ENCODE data around the gene CHRDL1. TPM values are rescaled to one million over a fixed set of nuclear protein-coding genes. Genes with fewer than 3 reads are reported as not detected.

CHRDL1 gene
- total and polyA plus RNA-seq, 2 donors (not counting 3 experiments of a cell fraction or from before 2014, with no cell fraction given): not detected

DNA sequence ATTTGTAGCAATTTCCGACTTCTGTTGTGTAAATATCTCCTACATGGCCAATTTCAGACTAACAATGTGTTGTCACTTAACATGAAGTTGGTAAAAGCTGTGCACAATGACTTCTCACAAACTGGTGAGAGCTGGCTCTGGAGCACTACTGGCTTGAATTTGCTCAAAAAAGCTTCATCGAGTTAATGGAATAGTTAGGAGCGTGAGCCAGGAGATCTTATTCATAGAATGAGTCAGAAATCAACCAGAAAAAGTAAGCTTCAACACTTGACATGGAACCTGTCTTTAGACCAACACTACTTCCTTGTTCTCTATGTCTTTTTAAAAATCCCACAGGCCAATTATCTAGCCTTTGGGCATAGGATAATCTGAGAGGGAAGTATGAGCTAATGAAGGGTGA lies 7.9 kb upstream of the CHRDL1 start:
- no peaks in the 10 kb centered on the region for H3K79me2 ChIP-seq (ENCODE audit: control insufficient read depth, insufficient read depth, low read length)
- POLR2A ChIA-PET: no interaction called here
- FAIRE-seq (no peak), DNase-seq (ENCODE audit: low read depth, low spot score) (no peak)
- BruUV-seq (replicated peaks): no TSS peak
- no peaks in the 10 kb centered on the region for H3K9me3 ChIP-seq (replicated peaks; ENCODE audit: control insufficient read depth, insufficient read depth, low read length)
- H3K9ac ChIP-seq (replicated peaks; ENCODE audit: extremely low read depth, insufficient read depth, low read length): no peak overlapping the region
- H3K9me1 ChIP-seq (replicated peaks; ENCODE audit: control insufficient read depth, extremely low read depth, insufficient read depth, low read length): no peaks in the 10 kb centered on the region
- intact Hi-C loops (cut with micrococcal nuclease): no loop called here
- H3K4me2 ChIP-seq (ENCODE audit: insufficient read depth, low read length): no peak overlapping the region
- H3K36me3 ChIP-seq (ENCODE audit: control insufficient read depth in 2 of 2, extremely low read depth in 1 of 2, insufficient read depth in 2 of 2, low read length in 2 of 2): no peaks in the 10 kb centered on the region
- H2AFZ ChIP-seq (ENCODE audit: low read depth, low read length): no peak overlapping the region
- no peak overlapping the region for H3K4me3 ChIP-seq (replicated peaks in 1 of 3; ENCODE audit: insufficient read depth in 1 of 3, low read depth in 1 of 3, low read length in 3 of 3)
- dilution Hi-C loops (cut with MboI; ENCODE audit: extremely low pct_ligation_motif_present, low sequenced_read_pairs): no loop called here
- H4K20me1 ChIP-seq (replicated peaks; ENCODE audit: control insufficient read depth, extremely low read depth, insufficient read depth, low read length): no peaks in the 10 kb centered on the region
- no peak for TF ChIP-seq MYC (IDR thresholded peaks at IDR 0.05; ENCODE audit: low read depth, low read length)
- no peak for TF ChIP-seq POLR2AphosphoS5 (IDR thresholded peaks at IDR 0.05; ENCODE audit: insufficient read depth, low read depth, low read length)
- no peak for TF ChIP-seq JUN (IDR thresholded peaks at IDR 0.05; ENCODE audit: borderline replicate concordance, insufficient read depth, insufficient read length, low read depth)
- TF ChIP-seq, protein P1, sequence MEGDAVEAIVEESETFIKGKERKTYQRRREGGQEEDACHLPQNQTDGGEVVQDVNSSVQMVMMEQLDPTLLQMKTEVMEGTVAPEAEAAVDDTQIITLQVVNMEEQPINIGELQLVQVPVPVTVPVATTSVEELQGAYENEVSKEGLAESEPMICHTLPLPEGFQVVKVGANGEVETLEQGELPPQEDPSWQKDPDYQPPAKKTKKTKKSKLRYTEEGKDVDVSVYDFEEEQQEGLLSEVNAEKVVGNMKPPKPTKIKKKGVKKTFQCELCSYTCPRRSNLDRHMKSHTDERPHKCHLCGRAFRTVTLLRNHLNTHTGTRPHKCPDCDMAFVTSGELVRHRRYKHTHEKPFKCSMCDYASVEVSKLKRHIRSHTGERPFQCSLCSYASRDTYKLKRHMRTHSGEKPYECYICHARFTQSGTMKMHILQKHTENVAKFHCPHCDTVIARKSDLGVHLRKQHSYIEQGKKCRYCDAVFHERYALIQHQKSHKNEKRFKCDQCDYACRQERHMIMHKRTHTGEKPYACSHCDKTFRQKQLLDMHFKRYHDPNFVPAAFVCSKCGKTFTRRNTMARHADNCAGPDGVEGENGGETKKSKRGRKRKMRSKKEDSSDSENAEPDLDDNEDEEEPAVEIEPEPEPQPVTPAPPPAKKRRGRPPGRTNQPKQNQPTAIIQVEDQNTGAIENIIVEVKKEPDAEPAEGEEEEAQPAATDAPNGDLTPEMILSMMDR (IDR thresholded peaks at IDR 0.05; ENCODE audit: extremely low read depth in 1 of 2, insufficient read depth in 1 of 2, low read depth in 1 of 2, low read length in 2 of 2): no peak
- no peak for TF ChIP-seq POLR2A (IDR thresholded peaks at IDR 0.05; ENCODE audit: low read depth, low read length)
- no peak for TF ChIP-seq EZH2 (IDR thresholded peaks at IDR 0.05; ENCODE audit: borderline replicate concordance, low read depth, low read length, severe bottlenecking)
- TF ChIP-seq, protein P2, sequence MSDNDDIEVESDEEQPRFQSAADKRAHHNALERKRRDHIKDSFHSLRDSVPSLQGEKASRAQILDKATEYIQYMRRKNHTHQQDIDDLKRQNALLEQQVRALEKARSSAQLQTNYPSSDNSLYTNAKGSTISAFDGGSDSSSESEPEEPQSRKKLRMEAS (IDR thresholded peaks at IDR 0.05; ENCODE audit: insufficient read depth, insufficient read length): no peak
- TF ChIP-seq GATA2 (IDR thresholded peaks at IDR 0.05; ENCODE audit: insufficient read depth, insufficient read length, low read depth, low read length): no peak
- TF ChIP-seq FOS (IDR thresholded peaks at IDR 0.05; ENCODE audit: borderline replicate concordance, insufficient read depth, low read length): no peak
- no peak overlapping the region for H3K27ac ChIP-seq (ENCODE audit: insufficient read depth, low read depth, low read length)
- H3K27me3 ChIP-seq (ENCODE audit: control insufficient read depth in 2 of 2, insufficient read depth in 2 of 2, low read length in 2 of 2): no peaks in the 10 kb centered on the region
- CTCF ChIA-PET: no interaction called here
- no peaks in the 10 kb centered on the region for H3K4me1 ChIP-seq (ENCODE audit: control insufficient read depth, extremely low read depth, insufficient read depth, low read length)

Measured in endothelial cell of umbilical vein (primary cell).